HL-60 (cell line): ENCODE measurements around the gene DENND6B.

Experiments
- CTCF ChIP-seq: IDR thresholded peaks from one replicate; pipeline ENCODE4 v1.5.1; 2011; ENCODE audit warnings: low read length, control low read depth, inconsistent platforms; ENCODE audit not compliant: insufficient read depth
- GABPA ChIP-seq: IDR thresholded peaks from 2 replicates; pipeline ENCODE4 v1.6.1; 2012; ENCODE audit warnings: low read depth
- POLR2AphosphoS5 ChIP-seq: IDR thresholded peaks from 2 replicates; pipeline ENCODE4 v1.6.1; 2012; ENCODE audit warnings: low read depth
- REST ChIP-seq: IDR thresholded peaks from 2 replicates; pipeline ENCODE4 v1.6.1; 2012; ENCODE audit warnings: low read depth; ENCODE audit not compliant: insufficient replicate concordance

DNA sequence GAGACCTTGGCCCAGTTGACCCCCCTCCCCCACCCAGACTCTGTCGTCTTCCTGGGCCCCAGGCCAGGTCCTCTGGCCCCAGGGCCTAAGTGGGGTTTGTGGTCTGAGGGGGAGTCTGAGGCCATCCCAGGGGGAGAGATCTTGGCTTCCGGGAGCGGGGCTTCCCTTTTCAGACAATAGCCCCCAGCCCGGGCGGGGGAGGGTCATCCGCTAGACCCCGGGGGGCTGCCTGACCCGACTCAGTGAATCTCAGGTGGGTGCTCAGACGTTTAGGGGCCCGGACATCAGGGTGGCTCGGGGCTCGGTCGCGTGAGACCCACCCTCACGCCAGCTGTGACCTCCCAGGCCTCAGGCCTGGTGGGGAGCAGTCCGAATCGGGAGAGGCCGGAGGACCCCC lies 57.2 kb downstream of the DENND6B start:
- TF ChIP-seq POLR2AphosphoS5 (no peak), CTCF (no peak), REST (no peak), GABPA (no peak)
